GM19239 (cell line): ENCODE results near the gene MRTO4.

Experiments used
- DNase-seq: peaks from one replicate; pipeline ENCODE4 v3.0.0; 2011; ENCODE audit warnings: low spot score; ENCODE audit not compliant: insufficient read length
- FAIRE-seq: peaks from 2 replicates; lab custom pipeline; 2011; peaks lifted over from hg19 to GRCh38; lab: Jason Lieb, UNC

MRTO4 gene

GRCh38 chr1:19307794-19308508 lies 56.3 kb downstream of the MRTO4 start:
- DNase-seq (no peak), FAIRE-seq (no peak)

DNA sequence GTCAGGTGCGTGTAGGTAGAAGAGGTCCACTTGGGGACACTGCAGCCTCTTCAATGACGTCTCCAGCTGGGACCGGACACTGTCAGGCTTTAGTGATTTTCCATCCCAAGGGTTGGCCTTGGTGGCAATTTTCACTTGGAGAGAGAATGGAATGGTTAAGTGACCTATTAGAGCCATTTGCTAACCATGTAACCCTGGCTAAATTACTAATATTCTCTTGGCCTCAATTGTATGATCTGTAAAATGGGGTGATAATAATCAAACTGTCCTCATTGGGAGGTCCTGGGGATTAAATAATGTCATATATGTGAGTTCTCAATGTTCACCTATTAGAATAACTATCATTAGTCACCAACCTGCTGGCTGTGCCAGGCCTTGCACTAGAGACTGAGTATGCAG lies 56.9 kb downstream of the MRTO4 start:
- no peak for FAIRE-seq
- no peak for DNase-seq

GRCh38 chr1:19309123-19309813 lies 57.7 kb downstream of the MRTO4 start:
- DNase-seq: no peak
- no peak for FAIRE-seq
